ENCODE data around the gene THRB.
"Not testable (repeated sequence)": the region's sequence is repeated elsewhere in the genome, so short reads cannot be mapped to it uniquely, and the experiment has no call there.

The THRB gene

GRCh38 chr3:24117508-24117907 lies 377.1 kb downstream of the THRB start:
- FAIRE-seq (no peak), DNase-seq (ENCODE audit: insufficient read length, low spot score) (no peak)
- TF ChIP-seq, protein P1, sequence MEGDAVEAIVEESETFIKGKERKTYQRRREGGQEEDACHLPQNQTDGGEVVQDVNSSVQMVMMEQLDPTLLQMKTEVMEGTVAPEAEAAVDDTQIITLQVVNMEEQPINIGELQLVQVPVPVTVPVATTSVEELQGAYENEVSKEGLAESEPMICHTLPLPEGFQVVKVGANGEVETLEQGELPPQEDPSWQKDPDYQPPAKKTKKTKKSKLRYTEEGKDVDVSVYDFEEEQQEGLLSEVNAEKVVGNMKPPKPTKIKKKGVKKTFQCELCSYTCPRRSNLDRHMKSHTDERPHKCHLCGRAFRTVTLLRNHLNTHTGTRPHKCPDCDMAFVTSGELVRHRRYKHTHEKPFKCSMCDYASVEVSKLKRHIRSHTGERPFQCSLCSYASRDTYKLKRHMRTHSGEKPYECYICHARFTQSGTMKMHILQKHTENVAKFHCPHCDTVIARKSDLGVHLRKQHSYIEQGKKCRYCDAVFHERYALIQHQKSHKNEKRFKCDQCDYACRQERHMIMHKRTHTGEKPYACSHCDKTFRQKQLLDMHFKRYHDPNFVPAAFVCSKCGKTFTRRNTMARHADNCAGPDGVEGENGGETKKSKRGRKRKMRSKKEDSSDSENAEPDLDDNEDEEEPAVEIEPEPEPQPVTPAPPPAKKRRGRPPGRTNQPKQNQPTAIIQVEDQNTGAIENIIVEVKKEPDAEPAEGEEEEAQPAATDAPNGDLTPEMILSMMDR (IDR thresholded peaks at IDR 0.05; ENCODE audit: insufficient read depth, missing control alignments), result no peak

- FAIRE-seq, result no peak
- no peak for DNase-seq (ENCODE audit: insufficient read length, low spot score)
These were observed 382.9 kb downstream of the THRB start for GRCh38 chr3:24111711-24112110.

DNA sequence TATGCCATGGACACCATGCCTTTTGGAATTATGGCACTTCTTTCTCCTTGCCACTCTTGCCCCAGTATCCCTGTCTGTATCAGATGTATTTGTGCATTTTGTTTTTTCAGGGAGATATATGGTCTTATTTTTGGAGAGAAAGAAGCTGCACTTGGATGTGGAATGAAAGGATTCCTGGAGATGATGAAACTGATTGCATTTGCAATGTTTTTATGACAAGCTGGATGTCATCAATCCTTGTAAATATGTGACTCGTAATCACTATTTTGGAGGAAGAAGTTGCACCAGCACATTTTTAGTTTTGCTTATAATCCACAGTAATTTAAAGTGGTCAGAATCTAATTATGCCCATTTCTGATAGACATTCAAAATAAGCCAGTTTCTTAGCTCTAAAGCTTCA lies 384.6 kb downstream of the THRB start:
- FAIRE-seq (no peak), DNase-seq (ENCODE audit: insufficient read length, low spot score) (no peak)
- TF ChIP-seq, protein P1 (IDR thresholded peaks at IDR 0.05; ENCODE audit: insufficient read depth, missing control alignments), result no peak

More at GRCh38 chr3:24111711-24112110, 382.9 kb downstream of the THRB start:
- TF ChIP-seq, protein P1 (IDR thresholded peaks at IDR 0.05; ENCODE audit: insufficient read depth, missing control alignments), result no peak

- no peak for DNase-seq (ENCODE audit: insufficient read length, low spot score)
- FAIRE-seq, result no peak
- TF ChIP-seq, protein P1 (IDR thresholded peaks at IDR 0.05; ENCODE audit: insufficient read depth, missing control alignments), result no peak
These were observed 392.9 kb downstream of the THRB start for GRCh38 chr3:24101676-24102168.

- TF ChIP-seq, protein P1 (IDR thresholded peaks at IDR 0.05; ENCODE audit: insufficient read depth, missing control alignments), result no peak
- DNase-seq (ENCODE audit: insufficient read length, low spot score) (no peak), FAIRE-seq (no peak)
These were observed 393.8 kb downstream of the THRB start for GRCh38 chr3:24100696-24101402.

- no peak for FAIRE-seq
- DNase-seq (ENCODE audit: insufficient read length, low spot score), result no peak
- TF ChIP-seq, protein P1 (IDR thresholded peaks at IDR 0.05; ENCODE audit: insufficient read depth, missing control alignments), result no peak
These were observed 397.9 kb downstream of the THRB start for GRCh38 chr3:24096695-24097290.

DNA sequence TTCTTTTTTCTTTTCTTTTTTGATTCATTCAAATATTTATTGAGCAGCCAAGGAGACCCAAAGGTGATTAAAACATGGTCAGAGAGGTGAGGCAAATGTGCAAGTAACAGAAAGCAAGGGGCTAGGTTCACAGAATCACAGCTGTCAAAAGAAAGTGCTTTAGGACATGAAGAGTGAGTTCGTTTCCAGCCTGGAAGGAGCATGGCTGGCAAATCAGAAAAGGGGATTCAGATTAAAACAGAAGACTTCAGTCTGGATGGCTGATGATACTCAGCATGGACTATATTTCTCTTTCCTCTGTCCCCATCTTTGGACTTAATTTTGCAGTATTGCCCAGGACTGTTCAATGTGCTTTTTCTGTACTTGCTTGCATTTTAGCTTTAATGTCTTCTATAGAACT lies 398.4 kb downstream of the THRB start:
- TF ChIP-seq, protein P1 (IDR thresholded peaks at IDR 0.05; ENCODE audit: insufficient read depth, missing control alignments), result no peak
- DNase-seq (ENCODE audit: insufficient read length, low spot score) (no peak), FAIRE-seq (no peak)

DNA sequence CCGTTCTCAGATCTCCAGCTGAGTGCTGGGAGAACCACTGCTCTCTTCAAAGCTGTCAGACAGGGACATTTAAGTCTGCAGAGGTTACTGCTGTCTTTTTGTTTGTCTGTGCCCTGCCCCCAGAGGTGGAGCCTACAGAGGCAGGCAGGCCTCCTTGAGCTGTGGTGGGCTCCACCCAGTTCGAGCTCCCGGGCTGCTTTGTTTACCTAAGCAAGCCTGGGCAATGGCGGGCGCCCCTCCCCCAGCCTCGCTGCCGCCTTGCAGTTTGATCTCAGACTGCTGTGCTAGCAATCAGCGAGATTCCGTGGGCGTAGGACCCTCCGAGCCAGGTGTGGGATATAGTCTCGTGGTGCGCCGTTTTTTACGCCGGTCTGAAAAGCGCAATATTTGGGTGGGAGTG lies 399.8 kb downstream of the THRB start:
- not testable (repeated sequence) for FAIRE-seq; DNase-seq (ENCODE audit: insufficient read length, low spot score)

Measured in D721Med (cell line).